Keratinocyte (primary cell): ENCODE data around the gene LRRC4C. TPM values are rescaled to one million over a fixed set of nuclear protein-coding genes. Genes with fewer than 3 reads are reported as not detected.

Source experiments
- DNase-seq: peaks from one replicate; pipeline ENCODE4 v3.0.0-alpha.2; 2011; ENCODE audit warnings: low read depth, missing footprints, low spot score
- FAIRE-seq: peaks from 2 replicates; lab custom pipeline; 2011; peaks lifted over from hg19 to GRCh38; lab: Jason Lieb, UNC
- H2AFZ ChIP-seq: 2 replicates; pipeline ENCODE4 v1.6.0; 2012; ENCODE audit warnings: low read length, control low read depth, inconsistent platforms; ENCODE audit not compliant: control insufficient read depth
- H3K27ac ChIP-seq: 2 replicates; pipeline ENCODE4 v1.5.1; 2011; ENCODE audit warnings: low read length; ENCODE audit not compliant: control insufficient read depth, insufficient read depth
- H3K27me3 ChIP-seq: 3 replicates; pipeline ENCODE4 v1.6.0; 2011; ENCODE audit warnings: low read length; ENCODE audit not compliant: control insufficient read depth, insufficient read depth; ENCODE audit errors: extremely low read depth
- H3K36me3 ChIP-seq, 2 experiments: 2 replicates in 1 of 2; 3 replicates in 1 of 2; pipeline ENCODE4 v1.5.1; 2011; ENCODE audit warnings: low read length in 2 of 2, mild to moderate bottlenecking in 1 of 2; ENCODE audit not compliant: control insufficient read depth in 2 of 2, insufficient read depth in 2 of 2; ENCODE audit errors: extremely low read depth in 1 of 2
- H3K4me1 ChIP-seq: 3 replicates; pipeline ENCODE4 v1.5.1; 2011; ENCODE audit warnings: low read length; ENCODE audit not compliant: control insufficient read depth, insufficient read depth; ENCODE audit errors: extremely low read depth
- H3K4me2 ChIP-seq: 3 replicates; pipeline ENCODE4 v1.6.0; 2011; ENCODE audit warnings: low read depth, low read length; ENCODE audit not compliant: control insufficient read depth, insufficient read depth; ENCODE audit errors: extremely low read depth
- H3K4me3 ChIP-seq, 3 experiments: fragments of 200-600 bp in 1 of 3; sonication (generic) in 1 of 3; 2 replicates in 2 of 3; 3 replicates in 1 of 3; pipeline ENCODE4 v1.5.1; 2011 to 2016; ENCODE audit warnings: low read length in 3 of 3, mild to moderate bottlenecking in 3 of 3, control low read depth in 2 of 3, inconsistent platforms in 1 of 3, low read depth in 1 of 3, mixed read lengths in 1 of 3, mixed run types in 1 of 3, moderate library complexity in 1 of 3; ENCODE audit not compliant: control insufficient read depth in 2 of 3, insufficient read depth in 2 of 3; ENCODE audit errors: extremely low read depth in 1 of 3
- H3K79me2 ChIP-seq: 2 replicates; pipeline ENCODE4 v1.6.0; 2012; ENCODE audit warnings: low read length; ENCODE audit not compliant: control insufficient read depth, insufficient read depth
- H3K9ac ChIP-seq: 3 replicates; pipeline ENCODE4 v1.6.0; 2011; ENCODE audit warnings: low read length; ENCODE audit not compliant: control insufficient read depth, insufficient read depth; ENCODE audit errors: extremely low read depth
- H3K9me1 ChIP-seq: 3 replicates; pipeline ENCODE4 v1.6.0; 2011; ENCODE audit warnings: low read length; ENCODE audit not compliant: control insufficient read depth, insufficient read depth; ENCODE audit errors: extremely low read depth
- H3K9me3 ChIP-seq: 2 replicates; pipeline ENCODE4 v1.5.1; 2012; ENCODE audit warnings: low read depth, low read length; ENCODE audit not compliant: control insufficient read depth
- H4K20me1 ChIP-seq: 3 replicates; pipeline ENCODE4 v1.6.0; 2011; ENCODE audit warnings: low read length; ENCODE audit not compliant: control insufficient read depth, insufficient read depth; ENCODE audit errors: extremely low read depth
- CTCF ChIP-seq, 3 experiments: IDR thresholded peaks in 1 of 3; conservative IDR thresholded peaks in 1 of 3; optimal IDR thresholded peaks in 1 of 3; 2 replicates in 2 of 3; 3 replicates in 1 of 3; pipeline versions ENCODE3 to v1.5.1; 2011; ENCODE audit warnings: low read length in 3 of 3, mild to moderate bottlenecking in 3 of 3, moderate library complexity in 2 of 3, control low read depth in 1 of 3, inconsistent platforms in 1 of 3; ENCODE audit not compliant: insufficient read depth in 2 of 3; ENCODE audit errors: extremely low read depth in 1 of 3
- EZH2 ChIP-seq: IDR thresholded peaks from one replicate; pipeline ENCODE4 v1.6.1; 2012; ENCODE audit warnings: inconsistent platforms, mild to moderate bottlenecking, low read length, moderate library complexity
- dilution Hi-C: fragments of 300-500 bp; cut with MboI; formaldehyde crosslinking; loops from one replicate; pipeline ENCODE4 v1.7.0; 2020; ENCODE audit warnings: low sequenced_read_pairs; ENCODE audit not compliant: extremely low pct_ligation_motif_present
- polyA plus RNA-seq, 5 experiments: library from polyadenylated mRNA; depleted of rRNA in 3 of 5; stranded (reverse) in 3 of 5; stranded (forward) in 1 of 5; unstranded in 1 of 5; fragments of >200 nt; gene quantifications; 1 replicate in 1 of 5; 2 replicates in 3 of 5; 3 replicates in 1 of 5; pipeline versions ENCODE4 v1.2.1 to v1.2.3, GENCODE V29; 2011 to 2012; ENCODE audit warnings: missing spikeins in 2 of 5, low read depth in 1 of 5, low replicate concordance in 1 of 5

Gene LRRC4C
- polyA plus RNA-seq, 1 donor (not counting 4 experiments of a cell fraction or from before 2014, with no cell fraction given), result not detected

GRCh38 chr11:41499429-41499828 is 40.0 kb upstream of the LRRC4C start:
- Histone ChIP-seq H3K9me1 (no peaks in the 10 kb centered on the region), H3K4me3 (no peak overlapping the region), H3K4me2 (no peak overlapping the region), H4K20me1 (no peaks in the 10 kb centered on the region), H3K36me3 (no peaks in the 10 kb centered on the region), H3K27me3 (no peaks in the 10 kb centered on the region), H2AFZ (no peak overlapping the region), H3K79me2 (no peaks in the 10 kb centered on the region), H3K9me3 (no peaks in the 10 kb centered on the region), H3K27ac (no peak overlapping the region), H3K9ac (no peak overlapping the region), H3K4me1 (no peaks in the 10 kb centered on the region)
- dilution Hi-C loops, result no loop called here
- no peak for TF ChIP-seq EZH2
- no peak for TF ChIP-seq CTCF (optimal IDR thresholded peaks at IDR 0.05 in 1 of 3, IDR thresholded peaks at IDR 0.05 in 1 of 3, conservative IDR thresholded peaks at IDR 0.05 in 1 of 3; ENCODE audit: extremely low read depth in 1 of 3, insufficient read depth in 2 of 3, low read length in 3 of 3)
- no peak for FAIRE-seq
- no peak for DNase-seq

GRCh38 chr11:41498726-41499125 is 39.3 kb upstream of the LRRC4C start:
- Histone ChIP-seq H3K36me3 (no peaks in the 10 kb centered on the region), H3K4me2 (no peak overlapping the region), H3K27me3 (no peaks in the 10 kb centered on the region), H3K27ac (no peak overlapping the region), H3K4me1 (no peaks in the 10 kb centered on the region), H3K4me3 (no peak overlapping the region), H3K9me3 (no peaks in the 10 kb centered on the region), H4K20me1 (no peaks in the 10 kb centered on the region), H2AFZ (no peak overlapping the region), H3K79me2 (no peaks in the 10 kb centered on the region), H3K9ac (no peak overlapping the region), H3K9me1 (no peaks in the 10 kb centered on the region)
- peak in 1 of 3 experiments; percentile 32 for TF ChIP-seq CTCF (optimal IDR thresholded peaks at IDR 0.05 in 1 of 3, IDR thresholded peaks at IDR 0.05 in 1 of 3, conservative IDR thresholded peaks at IDR 0.05 in 1 of 3; ENCODE audit: extremely low read depth in 1 of 3, insufficient read depth in 2 of 3, low read length in 3 of 3)
- no peak for TF ChIP-seq EZH2
- FAIRE-seq, result no peak
- dilution Hi-C loops, result no loop called here
- DNase-seq, result no peak
